Right renal cortex interstitium (tissue), 3 donors: Measurements from ENCODE around the gene ZNF774. TPM values are rescaled to one million over a fixed set of nuclear protein-coding genes. Genes with fewer than 3 reads are reported as not detected.
"Not testable (repeated sequence)": the region's sequence is repeated elsewhere in the genome, so short reads cannot be mapped to it uniquely, and the experiment has no call there.

Experiments
- DNase-seq, 3 donors: peaks; one replicate each; pipeline ENCODE4 v3.0.0-alpha.2; 2013; ENCODE audit warnings: low read depth in 3 of 3, low spot score in 2 of 3
- polyA plus RNA-seq, 3 donors: library from polyadenylated mRNA; unstranded; fragments of 120-200 nt; gene quantifications; one replicate each; pipeline ENCODE4 v1.2.1, GENCODE V29; 2013; ENCODE audit not compliant: insufficient read length in 3 of 3

Gene ZNF774
- polyA plus RNA-seq, 3 donors, result 3.2 to 4.7 (median 4.1) TPM

DNA sequence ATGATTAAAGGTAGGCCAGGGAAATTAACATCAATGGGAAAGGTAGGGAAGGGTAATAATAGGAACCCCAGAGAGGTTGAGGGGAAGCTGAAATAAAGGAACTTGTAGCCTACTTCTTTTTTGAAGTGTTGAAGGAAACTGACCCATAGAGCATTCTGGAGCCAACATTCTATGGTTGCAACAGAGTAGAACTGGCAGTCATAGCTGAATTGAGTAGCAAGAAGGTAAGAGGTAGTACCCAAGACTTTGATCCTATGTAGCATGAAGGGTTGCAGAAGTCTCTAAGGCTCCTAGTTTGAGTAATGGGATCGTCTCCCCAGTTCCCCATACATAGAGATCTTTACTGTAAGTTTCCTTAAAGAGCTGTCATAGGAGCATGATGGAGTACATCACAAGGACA lies 7.4 kb upstream of the ZNF774 start:
- DNase-seq, result no peak

DNA sequence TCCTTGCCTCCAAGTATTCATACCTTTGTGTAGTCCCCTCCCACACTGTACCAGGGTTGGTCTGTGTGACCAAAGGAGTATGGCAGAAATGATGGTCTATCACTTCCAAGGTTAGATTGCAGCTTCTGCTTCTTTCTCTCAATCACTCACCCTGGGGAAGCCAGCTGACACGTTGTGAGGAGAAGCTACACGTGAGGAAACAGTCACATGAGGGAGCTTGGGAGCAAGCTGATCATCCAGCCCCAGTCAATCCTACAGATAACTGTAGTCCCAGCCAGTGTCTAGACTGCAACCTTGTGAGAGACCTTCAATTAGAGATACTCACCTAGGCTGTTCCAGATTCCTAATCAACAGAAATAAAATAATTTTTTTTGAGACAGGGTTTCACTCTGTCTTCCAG lies 6.2 kb upstream of the ZNF774 start:
- no peak for DNase-seq

- DNase-seq, result not testable (repeated sequence)
These were observed 4.5 kb upstream of the ZNF774 start for GRCh38 chr15:90347431-90348065.

GRCh38 chr15:90348456-90348855 lies 3.6 kb upstream of the ZNF774 start:
- DNase-seq, result no peak

- DNase-seq, result no peak
These were observed 3.0 kb upstream of the ZNF774 start for GRCh38 chr15:90349072-90349471.

GRCh38 chr15:90349821-90350220 lies 2.3 kb upstream of the ZNF774 start:
- no peak for DNase-seq

- DNase-seq, result no peak
These were observed 491 bp upstream of the ZNF774 start for GRCh38 chr15:90351479-90352106.

GRCh38 chr15:90354986-90355385 lies 2.9 kb downstream of the ZNF774 start:
- DNase-seq, result no peak

DNA sequence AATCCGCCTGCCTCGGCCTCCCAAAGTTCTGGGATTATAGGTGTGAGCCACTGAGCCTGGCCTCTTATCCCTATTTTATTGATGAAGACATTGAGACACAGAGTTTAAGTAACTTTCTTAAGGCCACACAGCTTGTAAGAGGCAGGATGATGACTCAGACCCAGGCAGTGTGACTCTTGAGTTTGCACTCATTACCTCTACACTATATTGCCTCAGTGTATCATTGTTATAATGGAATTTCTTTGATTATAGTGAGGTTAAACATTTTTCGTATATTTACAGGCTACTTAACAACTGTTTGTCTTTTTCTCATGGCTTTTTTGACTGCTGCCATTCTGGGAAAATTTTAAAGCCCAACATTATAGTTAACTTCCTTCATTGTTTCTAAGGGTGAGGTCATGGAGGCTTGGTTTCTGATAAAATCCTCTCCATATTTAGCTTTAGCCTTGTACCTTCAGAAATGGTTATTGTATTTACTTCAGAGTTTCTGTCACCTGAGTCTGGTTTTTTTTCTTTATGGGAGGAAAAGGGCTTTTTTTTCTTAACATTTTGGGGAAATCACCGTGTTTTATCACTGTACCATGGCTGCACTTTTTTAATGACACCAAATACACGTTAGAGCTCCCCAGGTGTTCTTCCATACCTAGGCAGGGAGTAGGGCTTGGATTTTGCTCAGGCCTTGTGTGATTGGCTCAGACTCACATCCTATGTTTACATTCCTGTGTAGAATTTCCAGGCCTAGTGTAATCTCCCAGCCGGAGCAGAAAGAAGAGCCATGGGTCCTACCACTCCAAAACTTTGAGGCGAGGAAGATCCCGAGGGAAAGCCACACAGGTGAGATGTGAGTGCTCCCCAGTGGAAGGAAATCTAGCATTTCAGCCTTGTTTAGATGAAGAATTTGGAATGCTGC lies 6.3 kb downstream of the ZNF774 start:
- no peak for DNase-seq

DNA sequence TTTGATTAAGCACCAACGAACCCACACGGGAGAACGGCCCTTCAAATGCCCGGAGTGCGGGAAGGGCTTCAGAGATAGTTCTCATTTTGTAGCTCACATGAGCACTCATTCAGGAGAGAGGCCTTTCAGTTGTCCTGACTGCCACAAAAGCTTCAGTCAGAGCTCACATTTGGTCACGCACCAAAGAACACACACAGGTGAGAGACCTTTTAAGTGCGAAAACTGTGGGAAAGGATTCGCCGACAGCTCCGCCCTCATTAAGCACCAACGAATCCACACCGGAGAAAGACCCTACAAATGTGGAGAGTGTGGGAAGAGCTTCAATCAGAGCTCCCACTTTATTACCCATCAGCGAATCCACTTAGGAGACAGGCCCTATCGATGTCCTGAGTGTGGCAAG lies 8.7 kb downstream of the ZNF774 start:
- DNase-seq, result no peak

DNA sequence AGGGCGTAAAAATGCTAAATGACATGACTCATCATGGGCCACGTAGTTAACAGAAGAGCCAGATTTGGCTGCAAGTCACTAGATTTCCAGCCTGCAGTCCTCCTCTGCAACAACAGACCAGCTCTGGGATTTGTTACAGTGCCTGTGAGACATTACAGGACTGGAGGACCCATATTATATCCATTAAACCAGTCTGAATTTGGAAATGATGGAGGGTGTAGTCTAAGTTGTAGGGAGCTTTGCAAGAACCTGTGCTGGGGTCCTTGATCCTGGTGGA lies 10.8 kb downstream of the ZNF774 start:
- DNase-seq, result no peak

DNA sequence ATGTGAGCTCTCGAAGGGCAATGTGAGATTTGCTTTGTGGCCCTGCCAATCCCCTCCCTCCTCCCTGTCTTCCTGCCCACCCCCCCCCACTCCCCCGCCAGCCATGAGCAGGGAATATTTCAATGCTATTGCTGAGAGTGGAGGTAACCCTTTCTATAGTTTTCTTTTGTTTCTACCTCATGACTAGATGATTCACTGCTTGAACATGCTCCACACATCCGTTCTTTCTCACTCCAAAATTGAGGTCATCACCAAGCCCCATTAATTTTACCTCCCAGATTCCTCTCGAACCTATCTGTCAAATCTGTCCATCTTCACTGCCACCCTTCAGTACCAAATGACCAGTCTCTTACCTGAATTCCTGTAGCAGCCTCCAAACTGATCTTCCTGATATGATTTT lies 12.2 kb downstream of the ZNF774 start:
- DNase-seq, result no peak

DNA sequence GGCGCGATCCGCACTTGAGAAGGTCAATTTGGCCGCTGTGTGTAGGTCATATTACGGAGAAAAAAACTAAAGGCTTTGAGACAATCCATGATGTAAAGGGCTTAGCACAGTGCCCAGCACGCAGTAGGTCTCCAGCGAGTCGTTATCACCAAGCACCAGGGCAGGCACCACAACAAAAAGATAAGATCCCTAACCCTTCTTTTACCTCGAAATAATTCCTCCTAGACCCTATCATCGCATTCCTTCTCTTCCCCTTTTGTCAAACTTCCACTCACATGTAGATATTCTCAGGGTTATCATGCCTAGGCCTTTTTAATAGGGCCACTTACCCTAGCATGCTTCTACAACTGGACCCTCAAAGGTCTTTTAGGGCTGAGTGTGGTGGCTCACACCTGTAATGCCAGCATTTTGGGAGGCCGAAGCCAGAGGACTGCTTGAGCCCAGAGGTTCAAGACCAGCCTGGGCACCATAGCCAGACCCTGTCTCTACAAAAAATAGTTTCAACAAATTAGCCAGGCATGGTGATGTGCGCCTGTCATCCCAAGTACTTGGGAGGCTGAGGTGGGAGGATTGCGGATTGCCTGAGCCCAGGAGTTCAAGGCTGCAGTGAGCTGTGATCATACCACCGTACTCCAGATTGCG lies 13.5 kb downstream of the ZNF774 start:
- no peak for DNase-seq

DNA sequence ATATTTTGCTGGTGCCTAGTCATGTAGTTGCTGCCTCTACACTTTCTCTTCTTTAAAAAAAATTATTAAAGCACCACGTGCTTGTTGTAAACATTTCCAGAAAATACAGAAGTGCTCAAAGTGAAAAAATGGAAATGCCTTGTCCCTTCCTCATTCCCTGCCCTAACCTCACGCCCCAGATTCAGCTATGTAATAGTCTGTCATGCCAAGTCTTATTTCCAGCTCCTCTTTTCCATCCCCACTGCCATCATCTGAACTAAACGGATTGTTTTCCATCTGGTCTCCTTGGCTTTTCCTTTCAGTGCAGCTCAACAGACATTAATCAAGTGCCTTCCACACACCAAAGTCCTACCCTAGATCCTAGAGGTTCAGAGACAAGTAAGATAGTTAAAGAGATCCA lies 15.5 kb downstream of the ZNF774 start:
- DNase-seq, result no peak

DNA sequence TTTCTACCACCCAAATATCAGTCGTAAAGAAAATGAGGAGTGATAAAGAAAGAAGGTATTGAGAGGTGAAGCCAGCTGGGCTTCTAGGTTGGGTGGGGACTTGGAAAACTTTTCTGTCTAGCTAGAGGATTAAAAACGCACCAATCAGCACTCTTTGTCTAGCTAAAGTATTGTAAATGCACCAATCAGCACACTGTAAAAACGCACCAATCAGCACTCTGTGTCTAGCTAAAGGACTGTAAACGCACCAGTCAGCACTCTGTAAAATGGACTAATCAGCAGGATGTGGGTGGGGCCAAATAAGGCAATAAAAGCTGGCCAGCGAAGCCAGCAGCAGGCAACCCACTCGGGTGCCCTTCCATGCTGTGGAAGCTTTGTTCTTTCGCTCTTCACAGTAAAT lies 23.0 kb downstream of the ZNF774 start:
- no peak for DNase-seq

- DNase-seq, result no peak
These were observed 24.7 kb downstream of the ZNF774 start for GRCh38 chr15:90376789-90377188.

GRCh38 chr15:90379263-90379662 lies 27.2 kb downstream of the ZNF774 start:
- DNase-seq, result no peak

- no peak for DNase-seq
These were observed 29.4 kb downstream of the ZNF774 start for GRCh38 chr15:90381515-90381914.

DNA sequence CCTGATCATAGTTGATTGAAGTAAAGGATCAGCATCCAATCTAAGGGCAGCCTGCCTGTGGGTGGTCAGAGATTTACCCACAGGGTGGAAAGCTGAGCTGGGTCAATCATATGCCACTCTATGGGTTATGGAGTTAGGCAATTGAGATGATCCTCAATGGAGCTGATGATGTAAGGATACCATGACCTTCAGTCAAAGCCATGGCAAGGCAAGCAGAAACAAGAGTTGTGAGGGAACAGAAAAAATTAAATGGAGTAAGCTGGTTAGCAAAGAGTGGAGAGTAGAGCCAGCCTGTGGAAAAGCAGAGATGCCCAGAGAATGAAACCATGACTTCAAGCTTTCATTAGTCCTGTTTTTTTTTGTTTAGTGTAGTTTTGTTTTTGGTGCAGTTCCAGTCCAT lies 30.2 kb downstream of the ZNF774 start:
- DNase-seq, result no peak

GRCh38 chr15:90386221-90386620 lies 34.1 kb downstream of the ZNF774 start:
- no peak for DNase-seq
